Heart right ventricle (tissue), 16 donors: ENCODE results near the gene LRRTM2. TPM values are rescaled to one million over a fixed set of nuclear protein-coding genes. Genes with fewer than 3 reads are reported as not detected.
A peak's percentile ranks its signal among the peaks of the same experiment; 100 is the strongest.

Source experiments
- ATAC-seq, 8 donors: fragments of 200-7000 bp; cut with Tn5 transposase; one replicate each; pipeline ENCODE4 v1.9.1; 2020; ENCODE audit warnings: mild to moderate bottlenecking in 8 of 8, moderate library complexity in 8 of 8, moderate number of reproducible peaks in 1 of 8
- DNase-seq, 2 donors: peaks; one replicate each; pipeline ENCODE4 v3.0.0-alpha.2; 2020
- H3K27ac ChIP-seq, 10 donors: fragments of 200-600 bp; sonication (generic) in 2 of 10; one replicate each; pipeline versions ENCODE4 v1.5.0 to v1.8.0; 2020 to 2022; ENCODE audit warnings: mild to moderate bottlenecking in 3 of 10
- H3K27me3 ChIP-seq, 7 donors: fragments of 200-600 bp; one replicate each; pipeline ENCODE4 v1.8.0; 2021 to 2022; ENCODE audit warnings: mild to moderate bottlenecking in 2 of 7
- H3K36me3 ChIP-seq, 9 donors: fragments of 200-600 bp; sonication (generic) in 1 of 9; one replicate each; pipeline versions ENCODE4 v1.5.0 to v1.8.0; 2020 to 2022; ENCODE audit warnings: mild to moderate bottlenecking in 2 of 9
- H3K4me1 ChIP-seq, 9 donors: fragments of 200-600 bp; sonication (generic) in 1 of 9; one replicate each; pipeline versions ENCODE4 v1.5.0 to v1.8.0; 2020 to 2022; ENCODE audit warnings: mild to moderate bottlenecking in 4 of 9
- H3K4me3 ChIP-seq, 10 donors: fragments of 200-600 bp; sonication (generic) in 2 of 10; one replicate each; pipeline versions ENCODE4 v1.5.0 to v1.8.0; 2020 to 2022; ENCODE audit warnings: mild to moderate bottlenecking in 7 of 10, moderate library complexity in 2 of 10
- H3K9me3 ChIP-seq, 11 donors: fragments of 200-600 bp in 10 of 11; sonication (generic) in 2 of 11; one replicate each; pipeline versions ENCODE4 v1.5.0 to v1.8.0; 2013 to 2022; ENCODE audit warnings: mild to moderate bottlenecking in 2 of 11, control low read depth in 1 of 11, moderate library complexity in 1 of 11
- CTCF ChIP-seq, 9 donors: fragments of 200-600 bp; sonication (generic) in 2 of 9; IDR thresholded peaks; one replicate each; pipeline versions ENCODE4 v1.5.0 to v1.8.0; 2021 to 2022; ENCODE audit warnings: antibody characterized with exemption in 9 of 9, mild to moderate bottlenecking in 5 of 9, moderate library complexity in 1 of 9
- WGBS, 2 donors: extraction: QIAGEN DNeasy Blood & Tissue Kit; methylation state at CpG; one replicate each; pipeline ENCODE4 v1.1.7; 2013; ENCODE audit warnings: inconsistent platforms in 1 of 2; 5-methylcytosine and 5-hydroxymethylcytosine counted together
- intact Hi-C, 10 donors: fragments of 100-400 bp; cut with DNase I; formaldehyde crosslinking; loops; one replicate each; pipeline versions ENCODE4 v1.11.1 to v1.14.2; 2022
- polyA plus RNA-seq, 2 donors: library from polyadenylated mRNA; stranded (reverse); fragments of 200-250 nt; gene quantifications; one replicate each; pipeline ENCODE4 v1.2.3, GENCODE V29; 2013
- total RNA-seq, 10 donors: library from RNA; stranded (reverse); fragmentation: NEBNext Ultra II Directional in 3 of 10; extraction: Animal tissue kit (Norgen Biotek cat#: 25700) in 3 of 10; gene quantifications; one replicate each; pipeline versions ENCODE4 v1.2.1 to v1.2.4, GENCODE V29; 2021 to 2023
- donor health status: Arrhythmogenic right ventricular cardiomyopathy.
- donor health status: ischemic (EF 13 %, LVEDD 7.1; RV severe dilation, severe dysfunction).
- donor health status: healthy with polysubstance abuse.
- donor health status: DM: no; HTN: yes; CAD: no.
- donor health status: DM: no; HTN: no; CAD: no.
- donor health status: ischemic (EF 25% LVEDD 6.9; RV normal size, moderate dysfunction).
- donor health status: ischemic (EF 25% LVEDD 5.7; RV mildly dilated, moderate dysfunction).
- donor health status: healthy.
- donor health status: DM: yes; HTN: yes; CAD: no.
- donor health status: Ischemic cardiomyopathy.
- donor health status: ischemic (EF 35%, LVEDD 5.7; RV mildly dilated, moderate dysfunction).
- donor health status: nonischemic (EF 11% LVEDD 7.7; RV severe dilation, severe dysfunction).
- donor health status: DM: yes; HTN: yes; CAD: no.
- donor health status: PGD.
- donor health status: ischemic (EF 29% LVEDD 5.4; RV normal size, mild dysfunction).
- donor health status: nonischemic (EF 23%, LVEDD 6.1; RV moderate dilation, normal function).

LRRTM2 gene
- total and polyA plus RNA-seq, 12 donors = 0.04 to 0.49 (median 0.09) TPM; not detected in 6

- intact Hi-C loops = loop anchor here in 1 of 10 donors (10.0 kb wide), 1 partner anchor 636 kb away; no protein-coding TSS in a partner anchor
Observed at GRCh38 chr5:138918686-138919085, 43.6 kb upstream of the LRRTM2 start.

GRCh38 chr5:138914338-138914737 is 39.2 kb upstream of the LRRTM2 start:
- ATAC-seq (peak in 7 of 8 donors; percentile 55 to 85 (median 78)), DNase-seq (no peak)
- Histone ChIP-seq H3K36me3 (peaks cover 0 to 72% (median 0%) of the 10 kb centered on the region in 9 donors), H3K4me3 (no peak overlapping the region), H3K27me3 (no peaks in the 10 kb centered on the region), H3K4me1 (peaks cover 0 to 39% (median 27%) of the 10 kb centered on the region in 9 donors), H3K27ac (peak overlapping the region in 9 of 10 donors; percentile 23 to 77 (median 61)), H3K9me3 (no peaks in the 10 kb centered on the region)
- intact Hi-C loops = loop anchor here in 1 of 10 donors (5.0 to 10.0 kb wide), 2 partner anchors 63 to 640 kb away; no protein-coding TSS in a partner anchor
- TF ChIP-seq CTCF (IDR thresholded peaks at IDR 0.05) = no peak
- WGBS, 2 donors = 54 to 73% methylated on average over 3 of the region's 3 CpGs

More at GRCh38 chr5:138918686-138919085, 43.6 kb upstream of the LRRTM2 start:
- no peaks in the 10 kb centered on the region for H3K27me3 ChIP-seq
- TF ChIP-seq CTCF (IDR thresholded peaks at IDR 0.05) = no peak
- WGBS, 2 donors = 68 to 69% methylated on average over 4 of the region's 4 CpGs
- DNase-seq = no peak
- no peaks in the 10 kb centered on the region for H3K9me3 ChIP-seq
- H3K4me3 ChIP-seq = no peak overlapping the region
- peaks cover 0 to 35% (median 13%) of the 10 kb centered on the region in 9 donors for H3K4me1 ChIP-seq
- H3K36me3 ChIP-seq = peaks cover 0 to 58% (median 0%) of the 10 kb centered on the region in 9 donors
- H3K27ac ChIP-seq = peak overlapping the region in 1 of 10 donors; percentile 12
- ATAC-seq = no peak

DNA sequence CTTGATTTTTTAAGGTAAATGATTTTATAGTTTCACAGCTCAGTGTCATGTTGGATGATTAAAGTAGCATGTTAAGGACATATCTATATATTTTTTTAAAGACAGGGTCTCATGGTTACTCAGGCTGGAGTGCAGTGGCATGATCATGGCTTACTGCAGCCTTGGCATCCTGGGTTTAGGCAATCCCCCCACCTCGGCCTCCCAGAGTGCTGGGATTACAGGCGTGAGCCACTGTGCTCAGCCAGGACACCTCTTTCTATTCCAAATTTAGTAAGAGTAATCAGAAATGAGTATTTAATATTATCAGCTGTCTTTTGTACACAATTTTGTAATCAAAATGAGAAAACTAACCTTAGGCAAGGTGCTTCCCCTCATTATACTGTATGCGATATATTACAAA is 38.6 kb upstream of the LRRTM2 start:
- Histone ChIP-seq H3K4me1 (peaks cover 0 to 37% (median 22%) of the 10 kb centered on the region in 9 donors), H3K27ac (peak overlapping the region in 8 of 10 donors; percentile 23 to 77 (median 64)), H3K9me3 (no peaks in the 10 kb centered on the region), H3K36me3 (peaks cover 0 to 69% (median 0%) of the 10 kb centered on the region in 9 donors), H3K4me3 (no peak overlapping the region), H3K27me3 (no peaks in the 10 kb centered on the region)
- ATAC-seq (peak in 2 of 8 donors; percentile 40 to 75), DNase-seq (no peak)
- intact Hi-C loops = loop anchor here in 1 of 10 donors (5.0 to 10.0 kb wide), 2 partner anchors 64 to 641 kb away; no protein-coding TSS in a partner anchor
- WGBS, 2 donors = 69 to 83% methylated on average over 3 of the region's 3 CpGs
- TF ChIP-seq CTCF (IDR thresholded peaks at IDR 0.05) = no peak

GRCh38 chr5:138912093-138912492 is 37.0 kb upstream of the LRRTM2 start:
- intact Hi-C loops = loop anchor here in 1 of 10 donors (5.0 to 10.0 kb wide), 2 partner anchors 65 to 643 kb away; no protein-coding TSS in a partner anchor
- WGBS, 2 donors = 63 to 66% methylated on average over 4 of the region's 4 CpGs

More at GRCh38 chr5:138912093-138912492, 37.0 kb upstream of the LRRTM2 start:
- Histone ChIP-seq H3K9me3 (no peaks in the 10 kb centered on the region), H3K4me3 (no peak overlapping the region), H3K36me3 (peaks cover 0 to 65% (median 8%) of the 10 kb centered on the region in 9 donors), H3K27ac (peak overlapping the region in 2 of 10 donors; percentile 26 to 55), H3K4me1 (peaks cover 0 to 35% (median 18%) of the 10 kb centered on the region in 9 donors), H3K27me3 (no peaks in the 10 kb centered on the region)
- DNase-seq = no peak
- no peak for ATAC-seq
- TF ChIP-seq CTCF (IDR thresholded peaks at IDR 0.05) = no peak
